Stimulated activated CD8-positive, alpha-beta memory T cell treated with anti-CD3 and anti-CD28 coated beads, Interleukin-15, amount 100 ng/mL, for 1 hour (primary cell): Measurements from ENCODE around the gene C8G.

Source experiments
- DNase-seq: peaks from one replicate; pipeline ENCODE4 v3.0.0-alpha.2; 2020; ENCODE audit warnings: low read depth

The C8G gene

DNA sequence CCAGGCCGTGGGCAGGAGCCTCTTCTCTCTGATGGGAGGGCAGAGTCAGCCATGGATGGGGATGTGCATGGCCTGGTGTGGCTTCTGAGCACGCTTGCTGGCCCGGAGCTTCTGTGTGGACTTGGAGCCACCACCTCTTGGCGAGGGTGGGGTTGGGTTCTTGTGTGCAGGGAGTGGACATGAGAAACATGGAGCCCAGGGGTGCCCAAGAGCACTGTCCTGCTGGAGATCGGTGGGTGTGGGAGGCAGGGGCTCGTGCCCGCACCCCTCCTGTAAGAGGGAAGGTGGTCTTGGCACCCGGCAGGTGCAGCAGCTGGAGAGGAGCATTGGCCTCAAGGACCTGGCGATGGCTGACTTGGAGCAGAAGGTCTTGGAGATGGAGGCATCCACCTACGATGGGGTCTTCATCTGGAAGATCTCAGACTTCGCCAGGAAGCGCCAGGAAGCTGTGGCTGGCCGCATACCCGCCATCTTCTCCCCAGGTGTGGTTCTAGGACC, 24.3 kb upstream of the C8G start:
- DNase-seq, result no peak

DNA sequence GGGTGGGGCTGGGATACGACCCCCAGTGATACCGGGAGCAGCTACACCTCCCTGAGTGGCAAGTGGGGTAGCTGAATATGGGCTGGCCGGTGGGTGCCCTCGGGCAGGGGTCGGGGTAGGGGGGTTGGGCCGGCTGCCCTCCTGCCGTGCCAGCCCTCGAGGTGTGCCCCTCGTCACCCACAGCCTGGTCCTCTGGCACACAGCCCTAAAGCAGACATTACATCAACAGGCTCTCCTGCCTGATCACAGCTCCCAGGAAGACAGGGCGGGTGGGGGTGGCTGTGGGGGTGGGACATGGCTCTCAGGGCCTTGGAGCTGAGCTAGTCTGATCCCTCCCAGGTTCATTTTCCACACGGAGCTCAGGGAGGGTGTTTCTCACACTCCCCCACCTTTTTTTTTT, 23.7 kb upstream of the C8G start:
- DNase-seq, result no peak

DNA sequence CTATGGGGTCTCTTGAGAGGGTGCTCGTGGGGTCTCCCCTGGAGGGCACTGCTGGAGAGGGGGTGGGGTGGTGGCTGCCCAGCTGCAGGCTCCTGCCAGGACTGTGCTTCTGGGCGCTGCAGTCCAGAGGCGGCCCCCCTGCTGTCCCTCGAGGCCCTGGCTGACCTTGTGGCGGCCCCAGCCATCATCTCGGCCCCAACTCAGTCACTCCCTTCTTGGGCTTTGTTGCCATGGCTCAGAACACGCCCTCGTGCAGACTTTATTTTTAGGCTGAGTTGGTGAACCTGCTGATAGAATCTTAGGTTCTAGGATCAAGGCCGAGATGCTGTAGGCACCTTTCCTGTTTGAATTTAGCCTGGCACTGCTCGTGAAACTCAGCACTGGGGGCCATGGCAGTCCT, 23.3 kb upstream of the C8G start:
- no peak for DNase-seq

DNA sequence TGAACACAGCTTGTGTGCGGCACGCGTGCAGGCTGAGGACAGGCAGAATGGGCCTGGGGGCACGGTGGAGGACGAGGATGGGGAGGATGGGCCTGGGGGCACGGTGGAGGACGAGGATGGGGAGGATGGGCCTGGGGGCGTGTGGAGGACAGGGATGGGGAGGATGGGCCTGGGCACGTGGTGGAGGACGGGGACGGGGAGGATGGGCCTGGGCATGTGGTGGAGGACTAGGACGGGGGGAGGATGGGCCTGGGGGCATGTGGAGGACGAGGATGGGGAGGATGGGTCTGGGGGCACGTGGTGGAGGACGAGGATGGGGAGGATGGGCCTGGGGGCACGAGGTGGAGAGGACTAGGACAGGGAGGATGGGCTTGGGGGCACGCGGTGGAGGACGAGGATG, 22.5 kb upstream of the C8G start:
- DNase-seq, result no peak

DNA sequence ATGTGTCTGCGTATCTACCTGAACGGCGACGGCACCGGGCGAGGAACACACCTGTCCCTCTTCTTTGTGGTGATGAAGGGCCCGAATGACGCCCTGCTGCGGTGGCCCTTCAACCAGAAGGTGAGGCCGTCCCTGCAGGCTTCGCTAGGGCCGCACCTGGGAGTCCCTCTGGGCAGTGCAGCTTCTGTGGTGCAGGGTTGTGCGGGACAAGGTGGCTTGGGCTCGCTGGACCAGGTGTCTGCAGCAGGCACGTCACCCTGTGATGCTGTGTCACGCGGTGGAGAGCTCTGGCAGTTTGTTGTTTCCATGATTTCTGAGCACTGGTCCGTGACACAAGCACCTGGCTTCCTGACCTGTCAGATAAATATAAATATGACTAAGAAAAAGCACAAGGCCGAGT, 21.2 kb upstream of the C8G start:
- no peak for DNase-seq

DNA sequence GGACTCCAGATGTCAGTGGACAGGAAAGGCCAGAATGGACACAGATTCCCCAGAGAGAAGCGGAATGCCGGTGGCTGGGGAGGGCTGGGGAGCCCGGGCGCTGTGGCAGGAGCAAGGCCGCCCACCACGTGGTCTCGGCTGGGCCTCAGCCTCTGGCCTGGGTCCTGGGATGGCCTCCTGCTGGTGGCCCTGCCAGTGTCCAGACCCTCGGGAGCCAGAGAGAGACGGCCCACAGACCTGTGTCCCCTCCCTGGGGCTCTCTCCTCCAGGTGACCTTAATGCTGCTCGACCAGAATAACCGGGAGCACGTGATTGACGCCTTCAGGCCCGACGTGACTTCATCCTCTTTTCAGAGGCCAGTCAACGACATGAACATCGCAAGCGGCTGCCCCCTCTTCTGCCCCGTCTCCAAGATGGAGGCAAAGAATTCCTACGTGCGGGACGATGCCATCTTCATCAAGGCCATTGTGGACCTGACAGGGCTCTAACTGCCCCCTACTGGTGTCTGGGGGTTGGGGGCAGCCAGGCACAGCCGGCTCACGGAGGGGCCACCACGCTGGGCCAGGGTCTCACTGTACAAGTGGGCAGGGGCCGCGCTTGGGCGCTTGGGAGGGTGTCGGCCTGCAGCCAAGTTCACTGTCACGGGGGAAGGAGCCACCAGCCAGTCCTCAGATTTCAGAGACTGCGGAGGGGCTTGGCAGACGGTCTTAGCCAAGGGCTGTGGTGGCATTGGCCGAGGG, 19.5 kb upstream of the C8G start:
- DNase-seq, result no peak

DNA sequence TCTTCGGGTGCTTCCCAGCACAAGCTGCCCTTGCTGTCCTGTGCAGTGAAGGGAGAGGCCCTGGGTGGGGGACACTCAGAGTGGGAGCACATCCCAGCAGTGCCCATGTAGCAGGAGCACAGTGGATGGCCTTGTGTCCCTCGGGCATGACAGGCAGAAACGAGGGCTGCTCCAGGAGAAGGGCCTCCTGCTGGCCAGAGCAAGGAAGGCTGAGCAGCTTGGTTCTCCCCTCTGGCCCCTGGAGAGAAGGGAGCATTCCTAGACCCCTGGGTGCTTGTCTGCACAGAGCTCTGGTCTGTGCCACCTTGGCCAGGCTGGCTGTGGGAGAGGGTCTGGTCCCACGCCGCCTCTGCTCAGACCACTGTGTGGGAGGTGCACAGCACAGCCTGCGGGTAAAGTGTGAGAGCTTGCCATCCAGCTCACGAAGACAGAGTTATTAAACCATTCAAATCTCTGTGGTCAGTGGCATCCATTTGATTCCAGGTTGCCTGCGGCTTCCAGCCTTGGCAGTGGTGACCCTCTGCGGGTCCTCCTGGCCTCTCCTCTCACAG, 18.8 kb upstream of the C8G start:
- DNase-seq, result no peak

DNA sequence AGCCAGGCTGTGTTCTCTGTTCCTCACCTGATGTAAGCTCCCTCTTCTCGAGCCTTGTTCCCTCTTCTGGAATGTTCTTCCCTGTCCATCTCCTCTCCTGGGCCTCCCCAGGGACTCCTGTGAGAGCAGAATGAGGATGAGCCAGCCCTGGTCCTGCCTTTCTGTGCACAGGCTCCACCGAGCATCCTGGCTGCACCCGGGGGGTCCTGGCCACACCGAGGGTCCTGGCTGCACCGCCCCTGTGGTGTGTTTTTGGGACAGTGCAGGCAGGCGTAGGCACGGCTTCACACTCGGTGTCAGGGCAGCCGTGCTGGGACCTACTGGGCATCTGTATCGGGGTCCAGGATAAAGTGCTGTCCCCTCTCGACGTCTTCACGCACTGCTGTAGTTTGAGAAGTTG, 18.3 kb upstream of the C8G start:
- DNase-seq, result no peak

DNA sequence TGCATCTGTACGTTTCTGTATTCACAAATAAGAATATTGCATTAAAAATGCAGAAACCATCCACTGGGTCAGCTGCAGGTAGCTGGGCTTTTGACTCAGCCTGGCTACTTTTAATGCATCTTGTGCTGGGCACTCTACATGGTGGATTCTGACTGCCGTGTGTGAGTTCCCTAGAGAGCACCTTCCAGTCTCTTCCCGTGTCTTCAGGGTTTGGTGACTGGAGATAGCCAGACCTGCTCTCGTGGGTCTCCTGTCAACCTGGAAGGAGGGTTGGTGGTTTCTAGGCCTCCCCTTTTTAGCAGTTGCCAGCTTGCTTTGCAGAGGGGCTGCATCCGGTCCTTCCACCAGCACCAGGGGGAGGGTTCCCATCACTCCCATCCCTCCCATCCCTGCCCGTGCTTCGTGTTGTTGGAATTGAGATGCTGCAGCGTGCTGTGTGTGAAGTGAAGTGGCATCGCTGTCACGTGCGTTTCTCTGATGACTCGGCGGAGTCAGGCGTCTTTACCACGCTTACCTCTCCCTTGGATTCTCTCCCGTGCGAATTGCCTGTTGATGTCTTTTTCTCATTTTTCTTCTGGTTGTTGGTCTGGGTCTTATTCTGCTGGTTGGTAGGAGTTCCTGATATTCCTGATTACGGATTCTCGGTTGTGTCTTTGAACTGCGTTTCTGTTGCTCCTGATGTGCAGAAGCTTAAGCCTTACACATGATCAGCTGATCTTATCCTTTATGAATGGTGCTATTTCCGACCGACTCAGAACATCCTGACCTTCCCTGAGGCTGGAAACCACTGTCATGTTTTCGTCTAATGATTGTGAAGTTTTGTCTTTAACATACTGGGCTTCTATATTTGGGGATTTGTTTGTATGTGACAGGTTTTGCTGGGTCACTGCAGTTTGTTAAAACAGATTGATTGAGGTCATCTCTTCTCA, 17.4 kb upstream of the C8G start:
- DNase-seq, result no peak

DNA sequence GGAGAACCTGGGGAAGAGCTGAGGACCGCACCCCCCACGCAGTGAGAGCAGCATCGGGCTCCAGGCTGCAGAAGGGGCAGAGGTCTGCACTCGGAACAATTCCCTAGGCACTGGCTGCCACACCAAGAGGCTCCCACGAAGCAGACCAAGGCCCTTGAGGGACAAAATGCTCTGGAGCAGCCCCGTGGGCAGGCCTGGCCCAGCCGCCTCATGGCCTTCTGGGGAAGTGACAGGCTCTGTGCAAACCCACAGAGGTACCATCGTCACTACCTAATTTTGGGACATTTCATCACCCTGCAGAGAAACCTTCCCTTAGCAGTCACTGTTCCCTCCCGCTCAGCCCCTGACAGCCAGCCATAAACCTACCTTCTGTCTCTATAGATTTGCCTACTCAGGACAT, 16.5 kb upstream of the C8G start:
- DNase-seq, result no peak

DNA sequence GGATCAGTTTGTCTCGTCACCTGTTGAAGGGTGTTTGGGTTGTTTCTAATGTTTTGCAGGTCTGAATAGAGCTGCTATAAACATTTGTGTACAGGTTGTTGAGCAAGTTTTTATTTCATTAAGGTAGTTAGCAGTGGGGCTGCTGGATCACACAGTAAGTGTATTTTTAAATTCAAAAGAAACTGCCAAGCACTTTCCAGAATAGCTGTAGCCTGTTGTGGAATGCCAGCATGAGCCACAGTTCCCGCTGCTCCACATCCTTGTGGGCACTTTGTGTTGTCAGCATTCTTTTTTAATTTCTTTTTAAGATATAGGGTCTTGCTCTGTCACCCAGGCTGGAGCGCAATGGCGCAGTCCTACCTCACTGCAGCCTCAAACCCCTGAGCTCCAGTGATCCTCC, 15.0 kb upstream of the C8G start:
- DNase-seq, result no peak

DNA sequence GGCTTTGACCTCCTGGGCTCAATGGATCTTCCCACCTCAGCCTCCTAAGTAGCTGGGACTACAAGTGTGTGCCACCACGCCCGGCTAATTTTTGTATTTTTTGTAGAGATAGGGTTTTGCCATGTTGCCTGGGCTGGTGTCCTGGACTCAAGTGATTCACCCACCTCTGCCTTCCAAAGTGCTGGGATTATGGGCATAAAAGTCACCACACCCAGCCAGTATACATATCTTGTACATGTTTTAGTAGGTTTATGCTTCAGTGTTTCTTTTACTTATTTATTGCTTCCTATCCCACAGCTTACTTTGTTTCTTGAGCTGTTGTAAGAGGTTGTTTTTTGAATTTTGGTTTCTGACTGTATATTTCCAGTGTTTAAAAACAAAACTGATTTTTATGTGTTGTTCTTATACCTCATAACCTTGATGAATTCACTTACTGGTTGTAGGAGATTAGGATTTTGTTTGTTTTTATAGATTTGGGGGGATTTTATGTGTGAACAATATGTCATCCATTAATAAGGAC, 13.4 kb upstream of the C8G start:
- DNase-seq, result no peak

DNA sequence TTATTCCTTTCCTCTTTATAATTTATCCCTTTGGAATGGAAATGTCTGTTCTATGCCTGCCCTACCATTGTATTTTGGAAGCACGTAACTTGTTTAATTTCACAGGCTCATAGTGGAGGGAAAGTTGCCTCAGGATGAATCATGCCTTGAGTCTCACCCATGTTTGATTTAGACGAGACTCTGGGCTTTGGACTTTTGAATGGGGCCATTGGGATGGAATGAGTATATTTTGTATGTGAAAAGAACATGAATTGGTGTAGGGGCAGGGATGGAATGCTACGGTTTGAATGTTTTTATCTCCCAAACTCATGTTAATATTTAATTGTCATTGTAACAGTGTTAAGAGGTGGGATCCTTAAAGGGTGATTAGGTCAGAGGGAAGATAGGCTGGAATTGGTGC, 10.8 kb upstream of the C8G start:
- DNase-seq, result no peak

DNA sequence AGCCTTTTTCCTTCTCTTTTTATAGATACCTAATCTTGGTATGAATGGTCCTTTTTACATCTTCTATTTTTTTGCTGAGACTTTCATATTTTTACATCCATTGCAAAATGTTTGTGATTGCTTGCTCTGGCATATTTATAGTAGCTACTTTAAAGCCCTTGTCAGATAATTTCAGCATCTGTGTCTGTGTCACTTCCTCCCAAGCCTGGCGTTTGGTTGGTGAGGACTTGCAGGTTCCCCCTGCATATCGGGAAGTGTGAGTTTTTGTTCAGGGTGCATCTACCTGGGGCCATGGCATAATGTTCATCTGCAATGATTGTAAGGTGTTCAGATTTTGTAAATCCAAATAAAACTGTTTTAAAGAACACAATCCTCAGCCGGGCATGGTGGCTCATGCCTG, 9.4 kb upstream of the C8G start:
- no peak for DNase-seq

DNA sequence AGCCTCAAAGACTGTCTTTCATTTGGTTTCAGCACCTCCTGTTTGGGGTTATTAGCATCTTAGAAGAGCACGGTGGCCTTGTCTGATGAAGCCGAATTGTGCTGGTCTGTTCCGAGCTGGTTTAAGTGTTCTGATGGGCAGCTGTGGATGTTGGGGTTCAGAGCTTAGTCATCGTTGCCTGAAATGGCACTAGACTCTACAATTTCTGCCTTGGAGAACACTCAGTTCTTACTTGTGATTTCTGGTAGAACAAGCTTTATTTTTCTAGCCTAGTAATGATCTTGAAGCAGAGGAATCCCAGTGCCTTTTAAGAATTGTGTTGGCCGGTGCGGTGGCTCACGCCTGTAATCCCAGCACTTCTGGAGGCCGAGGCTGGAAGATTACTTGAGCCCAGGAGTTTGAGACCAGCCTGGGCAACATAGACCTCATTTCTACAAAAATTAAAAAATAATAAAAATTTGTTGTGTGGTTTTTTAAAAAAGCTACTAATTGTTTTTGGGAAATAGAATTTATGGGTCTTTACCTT, 8.3 kb upstream of the C8G start:
- no peak for DNase-seq

DNA sequence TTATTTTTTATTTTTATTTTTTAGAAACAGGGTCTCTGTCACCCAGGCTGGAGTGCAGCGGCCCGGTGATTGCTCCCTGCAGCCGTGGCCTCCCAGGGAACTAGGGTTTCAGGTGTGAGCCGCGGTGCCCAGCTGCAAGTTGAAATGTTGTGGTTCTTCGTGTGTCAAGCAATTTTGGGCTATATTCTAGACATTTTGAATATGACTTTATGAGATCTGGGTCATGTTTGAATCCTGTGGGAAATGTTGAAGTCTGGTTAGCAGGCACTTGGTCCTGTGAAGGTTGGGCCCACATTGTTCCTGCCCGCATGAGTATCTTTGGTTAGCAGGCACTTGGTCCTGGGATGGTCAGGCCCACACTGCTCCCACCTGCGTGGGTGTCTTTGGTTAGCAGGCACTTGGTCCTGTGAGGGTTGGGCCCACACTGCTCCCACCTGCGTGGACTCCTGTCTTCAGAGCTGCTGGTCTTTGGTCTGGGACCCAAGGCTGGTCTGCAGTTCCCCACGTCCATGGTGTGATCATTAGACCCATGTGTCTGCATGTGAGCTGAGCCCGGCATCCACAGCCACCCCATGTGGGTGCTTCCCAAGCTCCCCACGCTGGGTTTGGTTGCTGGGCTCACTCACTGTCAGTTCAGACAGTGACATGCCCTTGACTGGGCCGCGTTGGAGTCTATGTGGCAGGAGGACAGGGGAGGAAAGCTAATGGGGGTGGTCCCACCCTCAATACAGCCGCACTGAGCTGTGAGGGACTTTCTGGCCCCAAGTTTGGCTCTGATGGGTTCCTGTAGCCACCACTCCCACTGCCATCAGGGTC, 7.6 kb upstream of the C8G start:
- DNase-seq, result no peak

DNA sequence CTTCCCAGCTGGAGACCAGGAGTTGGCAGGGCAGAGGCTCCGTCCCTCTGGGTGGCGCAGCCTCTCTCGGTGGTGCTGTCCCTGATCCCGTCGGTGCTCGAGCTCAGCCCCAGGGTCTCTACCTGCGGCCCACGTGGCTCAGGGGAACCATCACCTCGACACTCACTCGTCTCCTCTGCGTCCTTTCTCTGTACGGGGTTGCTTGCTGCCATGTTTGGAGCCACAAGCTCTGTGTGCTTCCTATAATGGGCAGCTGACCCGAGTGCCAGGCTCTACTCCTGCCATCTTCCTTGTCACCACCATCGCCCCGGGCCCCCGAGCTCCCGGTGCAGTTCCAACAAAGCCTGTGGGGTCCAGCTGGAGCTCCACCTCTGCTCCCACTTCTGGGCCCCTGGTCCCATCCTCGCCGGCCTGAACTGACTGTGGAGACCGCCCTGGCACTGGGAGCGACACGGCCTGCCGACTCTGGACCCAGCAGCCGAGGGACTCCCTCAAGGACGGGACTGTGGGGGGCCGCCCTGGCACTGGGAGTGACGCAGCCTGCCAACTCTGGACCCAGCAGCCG, 5.5 kb upstream of the C8G start:
- DNase-seq, result no peak

DNA sequence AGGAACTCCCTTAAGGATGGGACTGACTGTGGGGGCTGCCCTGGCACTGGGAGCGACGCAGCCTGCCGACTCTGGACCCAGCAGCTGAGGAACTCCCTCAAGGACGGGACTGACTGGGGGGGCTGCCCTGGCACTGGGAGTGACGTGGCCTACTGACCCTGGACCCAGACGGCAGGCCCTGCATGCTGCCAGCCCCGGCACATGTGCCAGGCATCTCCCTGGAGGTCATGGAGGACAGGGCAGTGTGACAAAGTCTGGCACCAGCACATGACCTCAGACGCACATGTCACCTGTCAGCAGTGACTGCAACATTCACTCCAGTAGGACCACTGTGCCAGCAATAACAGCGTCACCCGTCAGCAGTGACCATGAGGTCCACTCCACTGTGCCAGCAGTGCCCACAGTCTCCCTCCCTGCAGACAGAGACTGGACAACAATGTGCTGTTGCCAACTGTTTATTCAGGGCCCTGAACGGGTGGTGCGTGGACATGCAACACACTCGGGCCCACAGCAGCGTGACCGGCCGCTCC, 5.0 kb upstream of the C8G start:
- no peak for DNase-seq

DNA sequence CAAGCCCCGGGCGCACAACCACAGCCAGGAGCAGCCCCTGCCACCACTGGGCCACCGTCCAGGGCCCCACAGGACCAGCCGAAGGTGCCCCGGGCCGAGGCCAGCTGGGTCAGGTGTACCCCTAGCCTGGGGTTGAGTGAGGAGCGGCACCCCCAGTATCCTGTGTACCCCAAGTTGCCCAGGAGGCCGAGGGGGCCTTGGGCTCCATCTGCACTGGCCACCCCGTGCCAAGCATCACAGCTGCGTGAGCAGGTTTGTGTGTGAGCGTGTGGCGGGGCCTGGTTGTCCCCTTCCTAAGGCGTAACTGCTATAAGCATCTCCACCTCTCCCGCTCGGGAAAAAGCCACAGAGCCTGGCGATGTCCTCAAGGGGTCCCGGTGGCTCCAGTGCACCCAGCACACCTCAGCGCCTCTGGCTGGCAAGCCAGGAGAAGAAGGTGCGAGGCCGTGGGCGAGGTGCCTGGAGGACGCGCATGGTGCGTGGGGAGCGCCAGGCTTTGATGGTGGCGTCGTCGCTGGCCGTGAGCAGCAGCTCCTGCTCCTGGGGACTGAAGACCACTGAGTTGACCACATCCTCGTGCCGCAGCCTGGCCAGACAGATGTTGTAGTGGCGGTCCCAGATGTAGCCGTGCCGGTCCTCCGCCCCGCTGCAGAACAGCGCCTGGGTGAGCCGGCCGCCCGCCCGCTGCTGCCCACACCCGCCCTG, 4.4 kb upstream of the C8G start:
- DNase-seq, result no peak
